Measurements from ENCODE around the gene CXCR5.
"Not testable (repeated sequence)": the region's sequence is repeated elsewhere in the genome, so short reads cannot be mapped to it uniquely, and the experiment has no call there.

CXCR5 gene, protein sequence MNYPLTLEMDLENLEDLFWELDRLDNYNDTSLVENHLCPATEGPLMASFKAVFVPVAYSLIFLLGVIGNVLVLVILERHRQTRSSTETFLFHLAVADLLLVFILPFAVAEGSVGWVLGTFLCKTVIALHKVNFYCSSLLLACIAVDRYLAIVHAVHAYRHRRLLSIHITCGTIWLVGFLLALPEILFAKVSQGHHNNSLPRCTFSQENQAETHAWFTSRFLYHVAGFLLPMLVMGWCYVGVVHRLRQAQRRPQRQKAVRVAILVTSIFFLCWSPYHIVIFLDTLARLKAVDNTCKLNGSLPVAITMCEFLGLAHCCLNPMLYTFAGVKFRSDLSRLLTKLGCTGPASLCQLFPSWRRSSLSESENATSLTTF

DNA sequence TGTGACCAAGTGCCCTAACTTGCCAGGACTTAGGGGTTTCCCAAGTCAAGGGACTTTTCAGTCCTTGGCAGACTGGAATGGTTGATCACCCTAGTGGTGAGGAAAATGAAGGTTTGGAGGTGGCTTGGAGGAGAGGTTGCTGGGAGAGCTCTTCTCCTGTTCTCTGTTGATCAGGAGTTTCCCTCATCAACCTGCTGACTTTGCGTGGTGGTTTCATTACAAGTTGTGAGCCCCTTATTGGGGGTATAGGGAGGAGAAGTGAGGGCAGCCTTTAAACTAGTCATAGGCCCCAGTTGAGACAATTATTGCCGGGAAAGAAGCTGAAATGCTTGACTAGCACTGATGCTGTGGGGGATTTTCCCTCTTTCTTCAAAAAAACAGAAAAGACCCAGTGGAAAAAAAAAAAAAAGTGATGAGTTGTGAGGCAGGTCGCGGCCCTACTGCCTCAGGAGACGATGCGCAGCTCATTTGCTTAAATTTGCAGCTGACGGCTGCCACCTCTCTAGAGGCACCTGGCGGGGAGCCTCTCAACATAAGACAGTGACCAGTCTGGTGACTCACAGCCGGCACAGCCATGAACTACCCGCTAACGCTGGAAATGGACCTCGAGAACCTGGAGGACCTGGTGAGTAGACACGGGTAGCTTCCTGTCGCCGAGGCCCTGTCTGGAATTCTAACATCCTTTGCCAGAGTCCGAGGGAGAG lies at the start of gene CXCR5:
CXCR5 (plus strand) TSS at position 525 of the 704 bp plus-strand sequence; CDS start at position 575, 50 bp downstream.
- DNase-seq, result peak; percentile 63

DNA sequence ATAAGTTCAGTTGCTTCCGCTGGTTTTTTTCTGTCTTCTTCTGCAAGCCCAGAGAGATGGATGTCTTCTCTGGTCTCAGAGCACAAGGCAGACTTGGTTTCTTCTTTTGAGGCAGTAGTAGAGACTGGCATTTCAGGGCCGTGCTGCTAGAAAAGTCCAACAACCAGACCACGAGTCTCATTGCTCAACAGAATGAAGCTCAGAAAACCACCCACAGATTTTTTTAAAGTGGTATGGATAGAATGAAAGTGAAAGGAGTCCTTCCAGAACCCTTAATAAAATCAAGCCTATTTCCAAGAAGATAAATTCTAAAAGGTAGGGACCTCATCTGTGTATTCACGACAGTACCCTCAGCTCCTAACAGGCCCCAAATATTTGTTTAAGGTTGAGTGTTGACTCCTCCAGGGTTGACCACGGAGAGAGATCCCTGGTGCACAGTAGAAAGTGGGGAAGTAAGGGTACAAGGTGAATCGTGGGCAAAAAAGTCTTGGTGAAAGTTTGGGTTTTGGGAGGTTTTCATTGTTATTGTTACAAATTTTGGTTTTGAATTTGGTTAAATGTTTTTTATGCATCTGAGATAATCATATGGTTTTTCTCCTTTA lies 49.2 kb upstream of the CXCR5 start:
- DNase-seq, result peak; percentile 24

DNA sequence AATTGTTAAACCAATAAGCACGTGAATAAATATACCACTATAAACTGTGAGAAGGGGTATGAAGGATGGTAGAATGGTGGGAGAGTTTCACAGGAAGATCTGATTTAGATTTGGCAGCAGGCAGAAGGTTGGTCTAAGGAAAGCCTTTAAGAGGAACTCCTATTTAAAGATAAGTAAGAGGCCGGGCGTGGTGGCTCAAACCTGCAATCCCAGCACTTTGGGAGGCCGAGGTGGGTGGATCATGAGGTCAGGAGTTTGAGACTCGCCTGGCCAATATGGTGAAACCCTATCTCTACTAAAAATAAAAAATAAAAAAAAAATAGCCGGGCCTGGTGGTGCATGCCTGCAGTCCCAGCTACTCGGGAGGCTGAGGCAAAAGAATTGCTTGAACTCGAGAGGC lies 45.8 kb upstream of the CXCR5 start:
- no peak for DNase-seq

DNA sequence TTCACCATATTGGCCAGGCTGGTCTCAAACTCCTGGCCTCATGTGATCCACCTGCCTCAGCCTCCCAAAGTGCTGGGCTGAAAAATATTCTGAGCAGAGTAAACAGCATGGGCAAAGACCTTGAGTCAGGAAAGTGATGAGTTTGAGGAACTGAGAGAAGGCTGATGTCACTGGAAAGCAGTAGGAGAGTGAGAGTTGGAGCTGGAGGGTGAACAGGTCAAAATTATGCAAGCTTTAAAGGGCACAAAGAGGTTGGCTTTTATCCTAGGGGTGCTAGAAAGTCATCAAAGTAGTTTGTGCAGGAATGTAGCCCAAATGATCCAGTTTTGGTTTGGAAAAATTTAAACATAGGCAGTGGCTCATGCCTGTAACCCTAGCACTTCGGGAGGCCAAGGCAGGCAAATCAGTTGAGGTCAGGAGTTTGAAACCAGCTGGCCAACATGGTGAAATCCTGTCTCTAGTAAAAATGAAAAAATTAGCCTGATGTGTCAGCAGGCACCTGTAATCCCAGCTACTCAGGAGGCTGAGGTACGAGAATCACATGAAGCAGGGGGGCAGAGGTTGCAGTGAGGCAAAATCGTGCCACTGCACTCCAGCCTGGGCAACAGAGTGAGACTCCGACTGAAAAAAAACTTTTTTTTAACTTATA lies 44.7 kb upstream of the CXCR5 start:
- no peak for DNase-seq

DNA sequence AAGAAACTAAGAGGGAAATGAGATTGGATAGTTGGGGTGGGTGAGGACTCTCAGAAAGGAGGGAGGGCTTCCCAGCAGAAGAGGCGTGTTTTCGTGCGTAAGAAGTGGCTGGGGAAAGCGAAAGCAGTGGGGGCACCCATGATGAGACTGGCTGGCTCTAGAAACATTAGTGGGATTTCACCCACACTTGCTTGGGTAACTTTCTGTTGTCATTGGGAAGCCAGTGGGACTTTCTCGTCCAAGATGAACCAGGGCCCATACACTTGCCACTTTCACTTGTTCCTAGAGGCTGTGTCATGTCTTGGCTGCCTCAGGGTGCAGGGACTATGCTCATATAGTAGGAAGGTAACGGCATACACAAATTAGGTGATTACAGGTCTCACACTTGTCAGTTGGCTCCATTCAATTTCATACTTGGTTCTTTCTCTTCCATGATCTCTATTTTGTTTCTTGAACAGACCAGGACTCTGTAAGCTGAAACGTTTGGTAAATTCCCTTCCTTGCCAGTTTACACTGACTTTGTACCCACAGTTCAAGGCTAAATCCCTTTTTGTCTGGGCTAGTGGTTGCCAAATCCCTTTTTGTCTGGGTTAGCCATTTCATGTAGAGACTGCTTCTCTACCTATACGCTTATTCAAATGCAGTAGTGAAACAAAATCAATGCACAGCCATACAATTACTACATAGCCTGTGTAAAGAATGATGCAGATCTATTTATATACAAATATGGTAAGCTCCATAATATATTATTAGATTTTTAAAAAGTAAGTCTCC lies 42.0 kb upstream of the CXCR5 start:
- peak; percentile 71 for DNase-seq

DNA sequence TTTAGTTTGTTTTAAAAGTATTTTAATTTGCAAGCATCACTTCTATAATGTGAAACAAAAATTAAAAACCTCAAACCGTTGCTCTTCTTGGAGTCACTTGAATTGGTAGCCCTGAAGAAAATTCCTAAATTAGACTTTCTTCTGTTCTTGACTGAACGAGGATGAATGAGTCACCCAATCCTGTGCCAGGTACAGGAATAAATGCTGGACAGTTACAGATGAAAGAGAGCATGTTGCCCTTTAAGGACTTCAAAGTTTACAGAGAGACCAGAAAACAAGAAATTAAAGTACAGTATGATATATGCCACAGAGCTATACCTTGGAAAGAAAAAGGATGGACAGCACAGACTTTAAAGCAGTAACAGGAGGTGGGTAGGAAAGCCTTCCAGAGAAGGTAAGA lies 41.3 kb upstream of the CXCR5 start:
- DNase-seq, result no peak

DNA sequence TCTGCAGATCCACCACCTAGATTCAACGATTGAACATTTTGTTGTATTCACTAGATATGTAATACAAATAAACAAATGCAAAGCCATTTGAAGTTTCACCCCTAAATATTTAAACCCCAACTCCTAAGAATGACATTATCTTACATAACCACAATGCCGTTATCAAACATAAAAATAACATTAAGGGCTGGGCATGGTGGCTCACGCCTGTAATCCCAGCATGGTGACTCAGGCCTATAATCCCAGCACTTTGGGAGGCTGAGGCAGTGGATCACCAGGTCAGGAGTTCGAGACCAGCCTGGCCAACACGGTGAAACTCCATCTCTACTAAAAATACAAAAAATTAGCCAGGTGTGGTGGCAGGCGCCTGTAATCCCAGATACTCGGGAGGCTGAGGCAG lies 40.8 kb upstream of the CXCR5 start:
- not testable (repeated sequence) for DNase-seq

DNA sequence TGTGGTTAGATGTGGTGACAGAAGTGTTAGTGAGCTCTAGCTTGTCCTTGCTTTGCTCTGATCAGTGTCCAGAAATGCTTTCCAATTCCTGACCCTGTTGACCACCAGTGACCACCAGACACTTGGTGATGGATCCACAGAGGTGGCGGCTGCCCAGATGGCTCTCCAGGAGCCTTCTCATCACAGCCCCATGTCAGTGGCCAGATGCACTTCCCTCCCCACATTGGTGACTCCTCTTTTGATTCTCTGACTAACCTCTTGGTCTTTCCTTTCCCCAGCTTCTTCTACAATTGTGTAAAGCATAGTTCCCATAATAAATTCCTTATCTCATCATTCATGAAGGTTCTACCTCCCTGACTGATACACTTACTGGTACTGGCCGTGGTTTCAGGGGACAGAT lies 40.1 kb upstream of the CXCR5 start:
- no peak for DNase-seq

DNA sequence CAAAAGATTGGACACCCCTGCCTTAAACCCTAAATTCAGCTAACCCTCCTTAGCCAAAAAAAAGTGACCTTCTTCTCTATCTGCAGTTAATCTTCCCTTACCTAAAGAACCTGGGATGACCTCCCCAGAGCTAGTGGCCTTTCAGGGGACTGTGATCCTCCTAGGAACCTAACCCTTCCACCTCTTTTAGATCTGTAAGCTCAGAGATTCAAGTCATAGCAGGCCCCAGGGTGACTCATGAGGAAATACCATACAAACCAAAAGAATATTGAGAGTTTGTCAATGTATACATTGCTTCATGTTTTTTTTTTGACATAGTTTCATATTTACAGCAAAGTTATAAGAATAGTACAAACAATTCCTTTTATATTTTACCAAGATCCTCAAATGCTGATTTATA lies 38.3 kb upstream of the CXCR5 start:
- no peak for DNase-seq

DNA sequence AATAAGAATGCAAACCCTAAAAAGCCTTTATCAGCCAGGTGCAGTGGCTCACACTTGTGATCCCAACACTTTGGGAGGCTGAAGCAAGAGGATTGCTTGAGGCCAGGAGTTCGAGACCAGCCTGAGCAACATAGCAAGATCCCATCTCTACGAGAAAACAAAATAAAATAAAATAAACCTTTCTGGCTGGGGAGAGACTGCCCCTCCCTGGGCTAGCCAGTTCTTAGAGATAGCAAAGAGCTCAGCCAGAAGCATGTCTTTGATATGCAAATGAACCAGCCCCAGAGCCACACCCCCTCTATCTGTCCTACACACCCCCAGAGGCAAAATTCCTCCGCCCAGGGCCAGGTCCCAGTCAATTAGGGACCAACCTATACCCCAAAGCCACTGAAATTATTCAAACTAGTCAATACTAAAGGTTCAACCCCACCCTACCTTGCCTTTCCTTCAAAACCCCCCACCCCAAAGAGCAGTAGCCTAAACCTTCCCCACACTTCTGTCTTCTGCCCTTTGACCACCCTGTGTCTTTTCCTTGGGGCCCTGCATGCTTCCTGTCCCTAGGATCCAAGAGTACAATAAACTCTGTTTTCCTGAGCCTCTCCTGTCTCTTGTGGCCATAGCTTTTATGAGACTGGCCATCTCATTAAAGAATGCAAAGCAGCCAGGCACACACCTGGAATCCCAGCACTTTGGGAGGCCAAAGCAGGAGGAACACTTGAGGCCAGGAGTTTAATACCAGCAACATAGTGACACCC lies 37.3 kb upstream of the CXCR5 start:
- DNase-seq, result no peak

DNA sequence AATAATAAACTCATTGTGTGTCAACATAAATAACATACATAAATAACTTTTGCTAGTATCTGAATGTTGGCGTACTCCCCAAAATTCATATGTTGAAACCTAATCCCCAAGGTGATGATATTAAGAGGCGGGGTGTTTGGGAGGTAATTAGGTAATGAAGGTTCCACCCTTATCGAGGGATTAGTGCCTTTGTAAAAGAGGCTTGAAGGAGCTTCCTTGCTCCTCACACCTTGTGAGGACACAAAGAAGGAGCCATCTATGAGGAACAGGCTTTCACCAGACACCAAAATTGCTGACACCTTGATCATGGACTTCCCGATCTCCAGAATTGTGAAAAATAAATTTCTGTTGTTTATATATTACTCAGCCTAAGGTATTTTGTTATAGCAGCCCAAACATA lies 33.9 kb upstream of the CXCR5 start:
- no peak for DNase-seq

DNA sequence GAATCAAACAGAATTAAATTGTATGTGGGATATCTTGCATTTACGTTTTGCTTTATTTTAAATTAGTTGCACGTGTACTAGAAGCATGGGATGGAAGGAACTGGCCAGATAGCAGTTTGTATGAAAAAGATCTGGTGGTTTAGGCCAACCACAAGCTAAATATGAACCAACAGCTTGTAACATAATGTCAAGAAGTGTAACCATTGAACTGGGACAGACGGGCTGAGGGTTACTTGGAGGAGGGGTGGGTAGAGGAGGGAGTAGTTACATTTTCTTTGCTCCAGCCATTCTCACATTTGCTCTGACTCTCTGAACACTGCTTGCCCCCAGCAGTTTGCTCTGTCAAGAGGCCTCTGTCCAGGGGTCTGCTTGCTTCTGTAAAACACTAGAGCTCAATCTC lies 31.7 kb upstream of the CXCR5 start:
- no peak for DNase-seq

DNA sequence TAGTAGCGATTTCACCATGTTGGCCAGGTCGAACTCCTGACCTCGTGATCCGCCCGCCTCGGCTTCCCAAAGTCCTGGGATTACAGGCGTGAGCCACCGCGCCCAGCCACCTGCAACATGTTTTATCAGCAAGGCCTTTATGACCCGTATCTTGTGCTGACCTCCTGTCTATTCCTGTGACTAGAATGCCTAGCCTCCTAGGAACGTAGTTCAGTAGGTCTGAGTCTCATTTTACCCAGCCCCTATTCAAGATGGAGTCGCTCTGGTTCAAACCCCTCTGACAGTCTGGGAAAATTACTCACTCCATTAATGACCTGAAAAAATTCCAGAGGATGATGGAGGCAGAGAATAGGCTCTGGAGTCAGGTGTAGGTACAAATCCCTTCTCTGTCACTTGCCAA lies 30.0 kb upstream of the CXCR5 start:
- no peak for DNase-seq

DNA sequence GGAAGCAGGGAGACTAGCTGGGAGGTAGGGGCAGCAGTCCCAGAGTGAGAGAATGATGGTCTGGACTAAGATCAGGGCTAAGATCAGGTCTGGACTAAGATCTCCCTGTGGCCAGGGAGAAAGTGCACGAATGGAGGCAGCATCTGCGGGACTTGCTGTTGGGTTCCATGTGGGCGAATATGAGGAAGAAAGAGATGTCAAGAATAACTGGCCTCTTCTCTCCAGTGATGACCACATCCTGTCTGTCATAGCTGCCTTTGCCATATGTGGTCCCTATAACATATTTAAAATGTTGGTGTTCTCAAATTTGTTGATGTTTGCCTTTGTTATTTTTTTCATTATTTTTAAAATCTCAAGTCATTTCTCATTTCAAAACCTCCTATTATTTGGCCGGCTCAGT lies 27.4 kb upstream of the CXCR5 start:
- no peak for DNase-seq

DNA sequence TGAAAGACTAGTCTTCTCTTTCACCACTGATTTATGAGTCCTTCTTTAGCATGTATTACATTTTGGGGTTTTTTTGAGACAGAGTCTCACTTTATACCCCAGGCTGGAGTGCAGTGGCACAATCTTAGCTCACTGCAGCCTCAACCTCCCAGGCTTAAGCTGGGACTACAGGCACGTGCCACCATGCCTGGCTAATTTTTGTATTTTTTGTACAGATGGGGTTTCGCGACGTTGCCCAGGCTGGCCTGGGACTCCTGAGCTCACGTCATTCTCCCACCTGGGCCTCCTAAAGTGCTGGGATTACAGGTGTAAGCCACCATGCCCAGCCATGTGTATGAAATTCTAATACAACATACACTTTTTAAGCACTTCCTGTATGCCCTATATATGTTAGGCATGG lies 26.3 kb upstream of the CXCR5 start:
- no peak for DNase-seq

DNA sequence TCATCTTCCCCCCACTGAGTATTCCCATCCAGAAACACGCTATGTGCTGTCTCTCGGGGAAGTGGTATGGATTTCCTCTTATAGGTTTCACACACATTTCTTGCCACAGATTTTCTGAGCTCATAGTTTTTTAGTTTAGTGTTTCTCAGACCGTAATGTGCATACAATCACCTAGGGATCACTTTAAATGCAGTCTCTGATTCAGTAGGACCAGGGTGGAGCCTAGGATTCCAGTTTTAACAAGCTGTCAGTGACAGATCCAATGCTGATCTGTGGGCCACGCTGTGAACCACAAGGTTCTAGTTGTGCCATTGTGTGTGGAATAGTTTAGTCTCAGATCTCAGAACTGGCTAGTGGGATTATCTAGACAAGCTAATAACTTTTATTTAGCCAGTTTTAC lies 23.7 kb upstream of the CXCR5 start:
- no peak for DNase-seq

DNA sequence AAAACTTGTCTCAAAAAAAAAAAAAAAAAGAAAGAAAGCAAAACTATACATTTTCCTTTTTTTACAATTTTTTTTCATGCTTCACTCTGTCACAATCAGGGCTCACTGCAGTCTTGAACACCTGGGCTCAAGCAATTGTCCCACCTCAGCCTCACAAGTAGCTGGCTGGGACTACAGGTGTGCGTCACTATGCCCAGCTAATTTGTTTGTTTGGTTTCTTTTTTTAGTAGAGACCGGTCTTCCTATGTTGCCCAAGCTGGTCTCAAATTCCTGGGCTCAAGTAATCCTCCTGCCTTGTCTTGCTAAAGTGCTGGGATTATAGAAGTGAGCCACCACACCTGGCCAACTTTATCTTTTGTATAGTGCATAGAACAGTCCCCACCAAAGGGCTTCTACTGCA lies 15.0 kb upstream of the CXCR5 start:
- no peak for DNase-seq

DNA sequence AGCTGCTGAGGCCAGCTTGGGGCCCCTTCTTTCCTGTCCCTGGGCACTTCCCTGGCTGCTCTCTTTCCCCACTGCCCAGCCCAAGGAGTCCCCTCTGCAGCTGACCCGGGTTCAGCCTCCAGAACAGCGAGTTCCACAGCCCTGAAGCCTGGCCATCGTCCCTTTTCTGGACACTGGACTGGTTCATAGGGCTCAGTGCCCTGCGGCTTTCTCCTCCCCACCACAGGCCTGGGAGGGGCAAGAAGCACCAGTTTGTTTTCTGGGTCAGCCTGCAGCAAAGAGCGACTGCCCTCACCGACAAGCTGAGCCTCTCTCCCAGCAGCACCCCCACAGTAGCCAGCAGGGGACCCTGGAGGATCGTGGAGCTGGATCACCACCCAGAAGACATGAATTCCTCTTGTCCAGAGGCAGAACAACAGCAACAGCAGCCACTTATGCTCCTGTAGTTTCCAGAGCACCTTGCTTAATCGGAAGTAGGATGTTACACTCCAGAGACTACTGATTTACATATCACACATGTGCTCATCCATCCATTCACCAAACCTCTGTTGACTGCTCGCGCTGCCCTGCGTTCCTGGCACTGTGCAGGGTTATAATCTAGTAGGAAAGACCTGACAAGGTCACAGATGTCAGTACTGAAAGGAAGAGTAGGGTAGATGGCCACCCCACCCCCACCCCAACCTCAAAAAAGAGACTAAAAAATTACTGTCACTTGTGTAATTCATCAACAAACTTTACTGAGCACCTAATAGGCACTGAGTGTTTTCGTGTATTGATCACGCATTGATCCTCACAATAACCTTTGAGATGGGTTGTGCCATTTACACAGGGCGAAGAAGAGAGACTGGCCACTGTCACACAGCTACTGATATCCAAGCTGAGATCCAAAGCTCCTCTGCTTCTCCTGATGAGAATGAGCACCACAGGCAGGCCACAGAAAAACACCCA lies 13.0 kb upstream of the CXCR5 start:
- peak; percentile 44 for DNase-seq

DNA sequence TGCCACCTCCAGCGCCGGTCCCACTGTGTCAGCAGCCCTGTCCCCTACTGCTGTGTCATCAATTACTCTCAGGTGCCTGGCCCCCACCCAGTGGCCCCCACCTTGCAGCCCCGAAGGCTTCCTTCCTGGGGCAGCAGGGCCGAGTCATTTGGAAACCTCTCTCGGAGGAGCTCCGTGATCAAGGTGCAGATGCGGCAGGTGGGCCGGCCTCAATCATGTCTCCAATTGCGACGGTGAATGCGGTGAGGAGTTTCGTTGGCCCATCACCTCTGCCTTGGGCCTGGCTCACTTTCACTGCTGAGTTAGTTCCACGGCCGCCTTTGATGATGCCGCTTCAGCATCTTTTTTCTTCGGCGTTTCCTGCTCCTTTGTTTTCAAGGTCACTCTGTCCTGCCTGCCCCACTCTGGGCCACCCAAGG lies 11.3 kb upstream of the CXCR5 start:
- peak; percentile 74 for DNase-seq

DNA sequence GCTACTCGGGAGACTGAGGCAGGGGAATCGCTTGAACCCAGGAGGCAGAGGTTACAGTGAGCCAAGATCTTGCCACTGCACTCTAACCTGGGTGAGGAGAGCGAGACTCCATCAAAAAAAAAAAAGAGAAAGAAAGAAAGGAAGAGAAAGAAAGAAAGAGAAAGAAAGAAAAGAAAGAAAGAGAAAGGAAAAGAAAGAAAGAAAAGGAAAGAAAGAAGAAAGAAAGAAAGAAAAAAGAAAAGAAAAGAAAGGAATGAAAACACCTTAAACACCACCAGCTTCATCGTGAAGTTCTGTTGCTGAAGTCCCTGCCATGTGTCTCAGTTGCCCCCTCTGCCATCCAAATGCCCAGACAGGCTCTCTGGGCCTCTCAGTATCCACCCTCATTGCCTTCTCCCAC lies 9.9 kb upstream of the CXCR5 start:
- no peak for DNase-seq

DNA sequence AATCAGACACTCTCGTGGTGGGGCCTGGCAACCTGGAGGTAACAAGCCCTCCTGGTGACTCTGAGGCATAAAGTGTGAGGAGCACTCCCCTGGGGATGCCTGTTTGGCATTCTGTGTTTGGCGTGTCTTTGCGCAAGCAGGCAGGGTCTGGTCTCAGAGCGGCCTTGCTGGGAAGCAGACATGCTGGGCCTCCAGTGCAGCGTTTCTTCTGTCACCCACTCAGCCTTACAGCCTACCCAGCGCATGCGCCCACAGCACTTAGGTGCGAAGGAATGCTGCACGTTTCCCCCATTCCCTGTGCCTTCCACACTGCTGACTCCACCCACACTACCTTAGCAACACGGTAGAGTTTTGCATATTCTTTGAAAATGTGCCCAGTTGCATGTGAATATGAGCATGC lies 7.4 kb upstream of the CXCR5 start:
- no peak for DNase-seq

Measured in CD4-positive, alpha-beta T cell treated with Interleukin-10 for 1 hour (primary cell).